ENCODE measurements around the gene C20orf204.

- TF ChIP-seq CTCF (IDR thresholded peaks at IDR 0.05 in 2 of 3, conservative IDR thresholded peaks at IDR 0.05 in 1 of 3; ENCODE audit: insufficient read depth in 2 of 3, low read depth in 1 of 3, low read length in 3 of 3) (peak; percentile 64 to 90 (median 75)), MXI1 (IDR thresholded peaks at IDR 0.05; ENCODE audit: low read depth, low read length) (no peak), NR1H2 (CRISPR knock-in tag; IDR thresholded peaks at IDR 0.05) (no peak), PRPF4 (IDR thresholded peaks at IDR 0.05; ENCODE audit: insufficient read depth, low read depth, low read length, poor library complexity, severe bottlenecking) (no peak), RNF2 (IDR thresholded peaks at IDR 0.05) (no peak), POLR2A (conservative IDR thresholded peaks at IDR 0.05) (no peak), ZNF408 (CRISPR knock-in tag; IDR thresholded peaks at IDR 0.05; ENCODE audit: low read depth) (no peak), EP300 (IDR thresholded peaks at IDR 0.05; ENCODE audit: low read length) (no peak), CREB3 (tag; conservative IDR thresholded peaks at IDR 0.05; ENCODE audit: low read depth) (no peak), SMAD3 (CRISPR knock-in tag; conservative IDR thresholded peaks at IDR 0.05) (no peak), ZNF76 (CRISPR knock-in tag; IDR thresholded peaks at IDR 0.05; ENCODE audit: borderline replicate concordance) (no peak), NR3C1 (CRISPR knock-in tag; IDR thresholded peaks at IDR 0.05) (no peak)
Observed at GRCh38 chr20:64083378-64083803, 47.4 kb downstream of the C20orf204 start.
